ENCODE measurements around the gene SPTBN4. TPM values are rescaled to one million over a fixed set of nuclear protein-coding genes. Genes with fewer than 3 reads are reported as not detected.

Gene SPTBN4
- total and polyA plus RNA-seq, 10 of the 15 experiments (the other 5 are each of a cell fraction or from before 2014, with no cell fraction given), result 0.04 to 1.1 (median 0.34) TPM; not detected in 1

DNA sequence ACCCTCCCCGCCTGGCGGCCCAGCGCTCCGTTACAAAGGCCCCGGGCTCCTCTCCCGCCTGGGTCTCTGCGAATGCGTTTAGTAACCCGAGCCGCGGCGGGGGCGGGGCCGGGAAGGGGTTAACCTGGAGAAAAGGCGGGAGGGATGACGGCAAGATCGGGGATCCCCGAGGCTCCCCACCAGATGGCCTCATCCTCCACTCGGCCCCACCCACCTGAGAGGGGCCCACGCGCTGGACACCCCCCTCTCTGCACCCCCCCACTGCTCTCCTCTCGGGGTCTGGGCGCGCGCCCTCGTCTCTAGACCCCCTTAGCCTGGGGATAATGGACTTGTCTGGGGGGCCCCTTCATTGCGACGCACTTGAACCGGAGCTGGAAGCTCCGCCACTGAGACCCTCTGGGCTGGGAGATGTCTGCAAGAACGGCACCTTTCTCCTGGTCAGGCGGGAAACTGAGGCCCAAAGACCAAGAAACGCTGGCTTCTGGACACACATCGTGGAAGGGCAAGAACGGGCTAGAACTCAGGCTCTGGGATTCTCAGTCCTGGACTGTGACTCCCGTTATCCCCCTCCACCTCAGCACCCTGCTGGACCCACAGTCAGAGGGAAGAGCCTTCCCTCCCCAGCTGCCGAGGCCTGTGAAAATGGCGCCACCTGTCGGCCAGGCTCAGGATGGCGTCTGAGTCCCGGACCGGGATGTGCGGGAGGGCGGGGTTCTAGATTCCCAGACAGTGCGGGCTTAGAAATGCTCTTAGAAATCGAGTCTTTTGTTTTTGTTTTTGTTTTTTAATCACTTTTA lies 131.5 kb downstream of the SPTBN4 start (continued):
- TF ChIP-seq, protein P1, sequence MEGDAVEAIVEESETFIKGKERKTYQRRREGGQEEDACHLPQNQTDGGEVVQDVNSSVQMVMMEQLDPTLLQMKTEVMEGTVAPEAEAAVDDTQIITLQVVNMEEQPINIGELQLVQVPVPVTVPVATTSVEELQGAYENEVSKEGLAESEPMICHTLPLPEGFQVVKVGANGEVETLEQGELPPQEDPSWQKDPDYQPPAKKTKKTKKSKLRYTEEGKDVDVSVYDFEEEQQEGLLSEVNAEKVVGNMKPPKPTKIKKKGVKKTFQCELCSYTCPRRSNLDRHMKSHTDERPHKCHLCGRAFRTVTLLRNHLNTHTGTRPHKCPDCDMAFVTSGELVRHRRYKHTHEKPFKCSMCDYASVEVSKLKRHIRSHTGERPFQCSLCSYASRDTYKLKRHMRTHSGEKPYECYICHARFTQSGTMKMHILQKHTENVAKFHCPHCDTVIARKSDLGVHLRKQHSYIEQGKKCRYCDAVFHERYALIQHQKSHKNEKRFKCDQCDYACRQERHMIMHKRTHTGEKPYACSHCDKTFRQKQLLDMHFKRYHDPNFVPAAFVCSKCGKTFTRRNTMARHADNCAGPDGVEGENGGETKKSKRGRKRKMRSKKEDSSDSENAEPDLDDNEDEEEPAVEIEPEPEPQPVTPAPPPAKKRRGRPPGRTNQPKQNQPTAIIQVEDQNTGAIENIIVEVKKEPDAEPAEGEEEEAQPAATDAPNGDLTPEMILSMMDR (IDR thresholded peaks at IDR 0.05 in 2 of 3, conservative IDR thresholded peaks at IDR 0.05 in 1 of 3; ENCODE audit: control insufficient read depth in 2 of 3, extremely low read depth in 1 of 3, insufficient read depth in 1 of 3, low read depth in 3 of 3, low read length in 3 of 3), result peak; percentile 98 to 99 (median 98); a peak in 5 of 6 replicates
- TF ChIP-seq SMC3 (IDR thresholded peaks at IDR 0.05; ENCODE audit: borderline replicate concordance, low read length) (peak; percentile 69), TCF3 (IDR thresholded peaks at IDR 0.05; ENCODE audit: borderline replicate concordance, insufficient read depth, low read depth, low read length) (peak; percentile 65; the same call in 1 of the 2 replicates), STAT3 (IDR thresholded peaks at IDR 0.05; ENCODE audit: low read depth, low read length) (no peak), YY1 (IDR thresholded peaks at IDR 0.05; ENCODE audit: low read depth, low read length) (peak; percentile 71), IKZF1 (conservative IDR thresholded peaks at IDR 0.05) (peak; percentile 48), POLR2A (IDR thresholded peaks at IDR 0.05; ENCODE audit: low read depth, low read length) (no peak), TCF12 (IDR thresholded peaks at IDR 0.05; ENCODE audit: low read depth, low read length) (peak; percentile 59; the same call in 1 of the 2 replicates), FOXK2 (IDR thresholded peaks at IDR 0.05) (0 out of 2 replicates have a peak, but pooled peaks have one; percentile 14), SMARCA5 (IDR thresholded peaks at IDR 0.05) (no peak), ZNF24 (IDR thresholded peaks at IDR 0.05) (no peak), SRF (IDR thresholded peaks at IDR 0.05; ENCODE audit: low read depth in 2 of 2, low read length in 2 of 2) (peak in 1 of 2 experiments; percentile 29; a peak in 1 of 4 replicates), ZNF687 (IDR thresholded peaks at IDR 0.05) (no peak), SPI1 (IDR thresholded peaks at IDR 0.05; ENCODE audit: borderline replicate concordance, insufficient read depth, low read depth, low read length) (no peak)
- TF ChIP-seq, protein P2, sequence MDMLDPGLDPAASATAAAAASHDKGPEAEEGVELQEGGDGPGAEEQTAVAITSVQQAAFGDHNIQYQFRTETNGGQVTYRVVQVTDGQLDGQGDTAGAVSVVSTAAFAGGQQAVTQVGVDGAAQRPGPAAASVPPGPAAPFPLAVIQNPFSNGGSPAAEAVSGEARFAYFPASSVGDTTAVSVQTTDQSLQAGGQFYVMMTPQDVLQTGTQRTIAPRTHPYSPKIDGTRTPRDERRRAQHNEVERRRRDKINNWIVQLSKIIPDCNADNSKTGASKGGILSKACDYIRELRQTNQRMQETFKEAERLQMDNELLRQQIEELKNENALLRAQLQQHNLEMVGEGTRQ (IDR thresholded peaks at IDR 0.05; ENCODE audit: borderline replicate concordance, low read depth, low read length), result no peak
- TF ChIP-seq, protein P3, sequence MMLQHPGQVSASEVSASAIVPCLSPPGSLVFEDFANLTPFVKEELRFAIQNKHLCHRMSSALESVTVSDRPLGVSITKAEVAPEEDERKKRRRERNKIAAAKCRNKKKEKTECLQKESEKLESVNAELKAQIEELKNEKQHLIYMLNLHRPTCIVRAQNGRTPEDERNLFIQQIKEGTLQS (IDR thresholded peaks at IDR 0.05; ENCODE audit: borderline replicate concordance, extremely low read depth, low read depth, low read length), result no peak
